ENCODE data around the gene INIP. TPM values are rescaled to one million over a fixed set of nuclear protein-coding genes. Genes with fewer than 3 reads are reported as not detected.

The INIP gene
- total RNA-seq, 3 donors from 2014 or later (not counting 1 experiment from before 2014, with no cell fraction given) = 9.9 to 16.7 (median 16.4) TPM

GRCh38 chr9:112700085-112700484 is 17.8 kb downstream of the INIP start:
- TF ChIP-seq CTCF (IDR thresholded peaks at IDR 0.05) = no peak
- Mint-ChIP-seq H3K4me3 (no peak overlapping the region), H3K27me3 (ENCODE audit: low read depth in 2 of 2) (no peaks in the 10 kb centered on the region), H3K36me3 (no peaks in the 10 kb centered on the region), H3K9me3 (no peaks in the 10 kb centered on the region), H3K27ac (no peak overlapping the region), H3K4me1 (peaks cover 0 to 10% of the 10 kb centered on the region in 2 donors)
- Histone ChIP-seq H3K36me3 (ENCODE audit: control insufficient read depth, insufficient read depth, low read length) (peaks cover 19% of the 10 kb centered on the region), H3K4me3 (ENCODE audit: low read length) (no peak overlapping the region), H3K27ac (ENCODE audit: low read length) (no peak overlapping the region), H3K9me3 (ENCODE audit: control insufficient read depth, insufficient read depth, low read length) (no peaks in the 10 kb centered on the region), H3K27me3 (ENCODE audit: control insufficient read depth, insufficient read depth, low read length) (no peaks in the 10 kb centered on the region), H3K4me1 (ENCODE audit: control insufficient read depth, insufficient read depth, low read length) (peaks cover 4% of the 10 kb centered on the region)
- DNase-seq (no peak), ATAC-seq (no peak)
- intact Hi-C loops (cut with micrococcal nuclease) = no loop called here

- TF ChIP-seq CTCF (IDR thresholded peaks at IDR 0.05) = no peak
- intact Hi-C loops (cut with micrococcal nuclease) = no loop called here
- Mint-ChIP-seq H3K36me3 (no peaks in the 10 kb centered on the region), H3K4me3 (no peak overlapping the region), H3K27ac (no peak overlapping the region), H3K27me3 (ENCODE audit: low read depth in 2 of 2) (no peaks in the 10 kb centered on the region), H3K9me3 (no peaks in the 10 kb centered on the region), H3K4me1 (peaks cover 0 to 10% of the 10 kb centered on the region in 2 donors)
- H3K27me3 ChIP-seq (ENCODE audit: control insufficient read depth, insufficient read depth, low read length) = no peaks in the 10 kb centered on the region
- H3K4me3 ChIP-seq (ENCODE audit: low read length) = no peak overlapping the region
- H3K27ac ChIP-seq (ENCODE audit: low read length) = no peak overlapping the region
- ATAC-seq (peak in 1 of 3 donors; percentile 41), DNase-seq (peak in 1 of 2 donors; percentile 24)
- H3K4me1 ChIP-seq (ENCODE audit: control insufficient read depth, insufficient read depth, low read length) = peaks cover 4% of the 10 kb centered on the region
- peaks cover 23% of the 10 kb centered on the region for H3K36me3 ChIP-seq (ENCODE audit: control insufficient read depth, insufficient read depth, low read length)
- H3K9me3 ChIP-seq (ENCODE audit: control insufficient read depth, insufficient read depth, low read length) = no peaks in the 10 kb centered on the region
- no CpG with 5 or more reads among the region's 5 CpGs for WGBS (ENCODE audit: insufficient coverage)
Observed at GRCh38 chr9:112699230-112699629, 18.7 kb downstream of the INIP start.

- H3K27ac ChIP-seq (ENCODE audit: low read length) = no peak overlapping the region
- no peaks in the 10 kb centered on the region for H3K27me3 ChIP-seq (ENCODE audit: control insufficient read depth, insufficient read depth, low read length)
- peaks cover 4% of the 10 kb centered on the region for H3K4me1 ChIP-seq (ENCODE audit: control insufficient read depth, insufficient read depth, low read length)
- 98% methylated on average over 5 of the region's 5 CpGs for WGBS (ENCODE audit: insufficient coverage)
- no peaks in the 10 kb centered on the region for H3K27me3 Mint-ChIP-seq (ENCODE audit: low read depth in 2 of 2)
- peaks cover 0 to 10% of the 10 kb centered on the region in 2 donors for H3K4me1 Mint-ChIP-seq
- H3K9me3 Mint-ChIP-seq = no peaks in the 10 kb centered on the region
- no peaks in the 10 kb centered on the region for H3K9me3 ChIP-seq (ENCODE audit: control insufficient read depth, insufficient read depth, low read length)
- TF ChIP-seq CTCF (IDR thresholded peaks at IDR 0.05) = no peak
- H3K36me3 Mint-ChIP-seq = peaks cover under 1% of the 10 kb centered on the region
- no peak for DNase-seq
- no peak overlapping the region for H3K27ac Mint-ChIP-seq
- no peak for ATAC-seq
- H3K36me3 ChIP-seq (ENCODE audit: control insufficient read depth, insufficient read depth, low read length) = peaks cover 23% of the 10 kb centered on the region
- intact Hi-C loops (cut with micrococcal nuclease) = no loop called here
- no peak overlapping the region for H3K4me3 ChIP-seq (ENCODE audit: low read length)
- no peak overlapping the region for H3K4me3 Mint-ChIP-seq
Observed at GRCh38 chr9:112696461-112696860, 21.5 kb downstream of the INIP start.
